BLaER1 (cell line): ENCODE data around the gene ZNF785.
"Not testable (repeated sequence)": the region's sequence is repeated elsewhere in the genome, so short reads cannot be mapped to it uniquely, and the experiment has no call there.

Experiments used
- H3K27ac ChIP-seq: shearing (Covaris generic); formaldehyde crosslinking; 2 replicates; pipeline ENCODE4 v1.8.1; 2022
- H3K27me3 ChIP-seq: shearing (Covaris generic); formaldehyde crosslinking; 2 replicates; pipeline ENCODE4 v1.8.1; 2022
- H3K36me3 ChIP-seq: shearing (Covaris generic); formaldehyde crosslinking; 2 replicates; pipeline ENCODE4 v1.8.1; 2022
- H3K4me1 ChIP-seq: shearing (Covaris generic); formaldehyde crosslinking; 2 replicates; pipeline ENCODE4 v1.8.1; 2022
- H3K4me2 ChIP-seq: shearing (Covaris generic); formaldehyde crosslinking; 2 replicates; pipeline ENCODE4 v1.8.1; 2022
- H3K4me3 ChIP-seq: shearing (Covaris generic); formaldehyde crosslinking; 2 replicates; pipeline ENCODE4 v1.8.1; 2022
- H3K9ac ChIP-seq: shearing (Covaris generic); formaldehyde crosslinking; 2 replicates; pipeline ENCODE4 v1.8.1; 2022
- H3K9me3 ChIP-seq: shearing (Covaris generic); formaldehyde crosslinking; 2 replicates; pipeline ENCODE4 v1.8.1; 2022
- H4K20me1 ChIP-seq: shearing (Covaris generic); formaldehyde crosslinking; 2 replicates; pipeline ENCODE4 v1.8.1; 2022
- Cebpa-rat ChIP-seq: shearing (Covaris generic); IDR thresholded peaks from 2 replicates; pipeline ENCODE4 v1.8.1; 2022

Gene ZNF785

GRCh38 chr16:30603945-30604315, 18.4 kb upstream of the ZNF785 start:
- no peak overlapping the region for H3K9ac ChIP-seq
- H3K27ac ChIP-seq: no peak overlapping the region
- H3K27me3 ChIP-seq: no peaks in the 10 kb centered on the region
- no peak overlapping the region for H3K4me2 ChIP-seq
- H3K4me3 ChIP-seq: no peak overlapping the region
- H3K4me1 ChIP-seq: peaks cover 15% of the 10 kb centered on the region
- peaks cover 21% of the 10 kb centered on the region; the same call in 1 of the 2 replicates for H4K20me1 ChIP-seq
- no peak for TF ChIP-seq Cebpa-rat
- peaks cover 83% of the 10 kb centered on the region for H3K36me3 ChIP-seq
- H3K9me3 ChIP-seq: no peaks in the 10 kb centered on the region

- no peak overlapping the region for H3K27ac ChIP-seq
- H3K4me2 ChIP-seq: no peak overlapping the region
- H3K9ac ChIP-seq: no peak overlapping the region
Observed at GRCh38 chr16:30602616-30603277, 17.2 kb upstream of the ZNF785 start.

GRCh38 chr16:30601966-30602365, 16.5 kb upstream of the ZNF785 start:
- no peaks in the 10 kb centered on the region for H3K9me3 ChIP-seq
- H3K36me3 ChIP-seq: peaks cover 70% of the 10 kb centered on the region
- peaks cover 21% of the 10 kb centered on the region; the same call in 1 of the 2 replicates for H4K20me1 ChIP-seq
- H3K9ac ChIP-seq: no peak overlapping the region
- H3K27me3 ChIP-seq: no peaks in the 10 kb centered on the region
- no peak overlapping the region for H3K27ac ChIP-seq
- no peak for TF ChIP-seq Cebpa-rat
- H3K4me1 ChIP-seq: no peaks in the 10 kb centered on the region
- H3K4me3 ChIP-seq: no peak overlapping the region
- no peak overlapping the region for H3K4me2 ChIP-seq

More at GRCh38 chr16:30602616-30603277, 17.2 kb upstream of the ZNF785 start:
- Histone ChIP-seq H4K20me1 (peaks cover 21% of the 10 kb centered on the region; the same call in 1 of the 2 replicates), H3K36me3 (peaks cover 78% of the 10 kb centered on the region), H3K9me3 (no peaks in the 10 kb centered on the region), H3K4me3 (no peak overlapping the region), H3K4me1 (0 out of 2 replicates have a peak, but pooled peaks cover 3% of the 10 kb centered on the region), H3K27me3 (no peaks in the 10 kb centered on the region)
- no peak for TF ChIP-seq Cebpa-rat

GRCh38 chr16:30600929-30601328, 15.4 kb upstream of the ZNF785 start:
- Histone ChIP-seq H4K20me1 (peaks cover 21% of the 10 kb centered on the region; the same call in 1 of the 2 replicates), H3K4me2 (no peak overlapping the region), H3K9me3 (no peaks in the 10 kb centered on the region), H3K27ac (no peak overlapping the region), H3K27me3 (no peaks in the 10 kb centered on the region), H3K4me3 (no peak overlapping the region), H3K4me1 (no peaks in the 10 kb centered on the region), H3K9ac (no peak overlapping the region), H3K36me3 (peaks cover 68% of the 10 kb centered on the region)
- TF ChIP-seq Cebpa-rat: no peak

- H3K36me3 ChIP-seq: peaks cover 64% of the 10 kb centered on the region
- H3K27me3 ChIP-seq: no peaks in the 10 kb centered on the region
- H3K4me1 ChIP-seq: no peaks in the 10 kb centered on the region
- H4K20me1 ChIP-seq: peaks cover 21% of the 10 kb centered on the region; the same call in 1 of the 2 replicates
- H3K4me2 ChIP-seq: no peak overlapping the region
- no peak overlapping the region for H3K4me3 ChIP-seq
- H3K9me3 ChIP-seq: no peaks in the 10 kb centered on the region
- no peak overlapping the region for H3K9ac ChIP-seq
- TF ChIP-seq Cebpa-rat: no peak
- no peak overlapping the region for H3K27ac ChIP-seq
Observed at GRCh38 chr16:30600215-30600614, 14.7 kb upstream of the ZNF785 start.

- H4K20me1 ChIP-seq: no peaks in the 10 kb centered on the region
- H3K9ac ChIP-seq: no peak overlapping the region
- no peak overlapping the region for H3K27ac ChIP-seq
Observed at GRCh38 chr16:30592871-30593270, 7.4 kb upstream of the ZNF785 start.

GRCh38 chr16:30590869-30591268, 5.4 kb upstream of the ZNF785 start:
- Histone ChIP-seq H3K36me3 (peaks cover 57% of the 10 kb centered on the region), H3K4me1 (peaks cover 19% of the 10 kb centered on the region)
- H3K9me3 ChIP-seq, H4K20me1 ChIP-seq, H3K4me3 ChIP-seq, H3K27me3 ChIP-seq, H3K4me2 ChIP-seq, H3K9ac ChIP-seq, H3K27ac ChIP-seq: not testable (repeated sequence)

More at GRCh38 chr16:30592871-30593270, 7.4 kb upstream of the ZNF785 start:
- Histone ChIP-seq H3K9me3 (no peaks in the 10 kb centered on the region), H3K27me3 (no peaks in the 10 kb centered on the region), H3K4me1 (peaks cover 7% of the 10 kb centered on the region; the same call in 1 of the 2 replicates), H3K36me3 (peaks cover 56% of the 10 kb centered on the region), H3K4me2 (no peak overlapping the region), H3K4me3 (no peak overlapping the region)
- no peak for TF ChIP-seq Cebpa-rat

GRCh38 chr16:30589582-30589981, 4.1 kb upstream of the ZNF785 start:
- not testable (repeated sequence) for H3K9ac ChIP-seq, H3K9me3 ChIP-seq, H3K4me2 ChIP-seq, H3K27me3 ChIP-seq, H3K4me3 ChIP-seq, H3K27ac ChIP-seq, H4K20me1 ChIP-seq
- peaks cover 50% of the 10 kb centered on the region for H3K36me3 ChIP-seq
- H3K4me1 ChIP-seq: peaks cover 22% of the 10 kb centered on the region

GRCh38 chr16:30588651-30589050, 3.2 kb upstream of the ZNF785 start:
- TF ChIP-seq Cebpa-rat: no peak
- H3K9ac ChIP-seq: no peak overlapping the region
- no peak overlapping the region for H3K27ac ChIP-seq

GRCh38 chr16:30585022-30585399, 486 bp downstream of the ZNF785 start:
- peak overlapping the region; percentile 85 for H3K4me2 ChIP-seq
- peak overlapping the region; percentile 95 for H3K27ac ChIP-seq
- no peak for TF ChIP-seq Cebpa-rat
- no peaks in the 10 kb centered on the region for H4K20me1 ChIP-seq
- no peaks in the 10 kb centered on the region for H3K27me3 ChIP-seq
- peaks cover 64% of the 10 kb centered on the region for H3K36me3 ChIP-seq
- peaks cover 55% of the 10 kb centered on the region for H3K4me1 ChIP-seq
- peak overlapping the region; percentile 81 for H3K4me3 ChIP-seq
- no peaks in the 10 kb centered on the region for H3K9me3 ChIP-seq
- H3K9ac ChIP-seq: peak overlapping the region; percentile 95

More at GRCh38 chr16:30588651-30589050, 3.2 kb upstream of the ZNF785 start:
- peaks cover 31% of the 10 kb centered on the region for H3K4me1 ChIP-seq
- no peaks in the 10 kb centered on the region for H3K27me3 ChIP-seq
- H3K4me2 ChIP-seq: no peak overlapping the region
- no peak overlapping the region for H3K4me3 ChIP-seq
- peaks cover 47% of the 10 kb centered on the region for H3K36me3 ChIP-seq
- no peaks in the 10 kb centered on the region for H4K20me1 ChIP-seq
- no peaks in the 10 kb centered on the region for H3K9me3 ChIP-seq
